ENCODE data around the gene PLPPR2. TPM values are rescaled to one million over a fixed set of nuclear protein-coding genes. Genes with fewer than 3 reads are reported as not detected.

PLPPR2 gene
- total RNA-seq, 2 experiments from 2014 or later: 8.2 TPM

- Histone ChIP-seq H3K4me1 (ENCODE audit: insufficient read depth, low read length) (peaks cover 18% of the 10 kb centered on the region), H3K27ac (ENCODE audit: low read depth in 1 of 2, low read length in 2 of 2) (no peak overlapping the region), H3K9me3 (ENCODE audit: control insufficient read depth in 1 of 2, insufficient read depth in 1 of 2, low read length in 2 of 2) (no peaks in the 10 kb centered on the region), H3K4me3 (ENCODE audit: low read length) (no peak overlapping the region), H3K36me3 (ENCODE audit: insufficient read depth, low read length) (no peaks in the 10 kb centered on the region), H3K27me3 (ENCODE audit: control insufficient read depth in 1 of 2, insufficient read depth in 2 of 2, low read length in 2 of 2) (peaks cover 0 to 2% of the 10 kb centered on the region in 2 experiments)
- Mint-ChIP-seq H3K27ac (no peak overlapping the region), H3K9me3 (no peaks in the 10 kb centered on the region), H3K4me1 (ENCODE audit: low read depth) (peaks cover 13% of the 10 kb centered on the region), H3K27me3 (peaks cover 5% of the 10 kb centered on the region), H3K36me3 (ENCODE audit: low read depth) (peaks cover 4% of the 10 kb centered on the region), H3K4me3 (no peak overlapping the region)
- intact Hi-C loops (cut with DNase I, micrococcal nuclease): no loop called here
- ChIA-PET CTCF (no interaction called here), POLR2A (interaction anchor here (0.7 to 2.3 kb wide), 2 partner anchors 15 to 57 kb away, joined by 3 to 8 read pairs; partner anchors contain the start of gene RAB3D)
- peak in 7 of 14 experiments; percentile 7 to 71 (median 40) for DNase-seq
- TF ChIP-seq, protein P1, sequence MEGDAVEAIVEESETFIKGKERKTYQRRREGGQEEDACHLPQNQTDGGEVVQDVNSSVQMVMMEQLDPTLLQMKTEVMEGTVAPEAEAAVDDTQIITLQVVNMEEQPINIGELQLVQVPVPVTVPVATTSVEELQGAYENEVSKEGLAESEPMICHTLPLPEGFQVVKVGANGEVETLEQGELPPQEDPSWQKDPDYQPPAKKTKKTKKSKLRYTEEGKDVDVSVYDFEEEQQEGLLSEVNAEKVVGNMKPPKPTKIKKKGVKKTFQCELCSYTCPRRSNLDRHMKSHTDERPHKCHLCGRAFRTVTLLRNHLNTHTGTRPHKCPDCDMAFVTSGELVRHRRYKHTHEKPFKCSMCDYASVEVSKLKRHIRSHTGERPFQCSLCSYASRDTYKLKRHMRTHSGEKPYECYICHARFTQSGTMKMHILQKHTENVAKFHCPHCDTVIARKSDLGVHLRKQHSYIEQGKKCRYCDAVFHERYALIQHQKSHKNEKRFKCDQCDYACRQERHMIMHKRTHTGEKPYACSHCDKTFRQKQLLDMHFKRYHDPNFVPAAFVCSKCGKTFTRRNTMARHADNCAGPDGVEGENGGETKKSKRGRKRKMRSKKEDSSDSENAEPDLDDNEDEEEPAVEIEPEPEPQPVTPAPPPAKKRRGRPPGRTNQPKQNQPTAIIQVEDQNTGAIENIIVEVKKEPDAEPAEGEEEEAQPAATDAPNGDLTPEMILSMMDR (IDR thresholded peaks at IDR 0.05): no peak
- peak; percentile 54 for ATAC-seq (ENCODE audit: poor library complexity)
Measured at GRCh38 chr19:11324079-11324661, 31.1 kb upstream of the PLPPR2 start.

GRCh38 chr19:11324748-11325389 is 30.4 kb upstream of the PLPPR2 start:
- ATAC-seq (ENCODE audit: poor library complexity) (no peak), DNase-seq (no peak)
- H3K27ac ChIP-seq (ENCODE audit: low read depth in 1 of 2, low read length in 2 of 2): no peak overlapping the region
- peaks cover 4% of the 10 kb centered on the region for H3K36me3 Mint-ChIP-seq (ENCODE audit: low read depth)
- no peaks in the 10 kb centered on the region for H3K9me3 ChIP-seq (ENCODE audit: control insufficient read depth in 1 of 2, insufficient read depth in 1 of 2, low read length in 2 of 2)
- TF ChIP-seq, protein P1 (IDR thresholded peaks at IDR 0.05): no peak
- intact Hi-C loops (cut with DNase I, micrococcal nuclease): no loop called here
- H3K4me1 Mint-ChIP-seq (ENCODE audit: low read depth): peaks cover 13% of the 10 kb centered on the region
- no peaks in the 10 kb centered on the region for H3K9me3 Mint-ChIP-seq
- POLR2A ChIA-PET: interaction anchor here (2.3 kb wide), 1 partner anchor 14 kb away, joined by 8 read pairs; the partner anchor contains the start of gene RAB3D
- no peaks in the 10 kb centered on the region for H3K36me3 ChIP-seq (ENCODE audit: insufficient read depth, low read length)
- CTCF ChIA-PET: interaction anchor here (1.2 kb wide), 1 partner anchor 31 kb away, joined by 3 read pairs; no protein-coding TSS in a partner anchor
- H3K27me3 Mint-ChIP-seq: peaks cover 5% of the 10 kb centered on the region
- no peak overlapping the region for H3K4me3 Mint-ChIP-seq
- H3K27ac Mint-ChIP-seq: no peak overlapping the region
- H3K4me1 ChIP-seq (ENCODE audit: insufficient read depth, low read length): peaks cover 18% of the 10 kb centered on the region
- H3K27me3 ChIP-seq (ENCODE audit: control insufficient read depth in 1 of 2, insufficient read depth in 2 of 2, low read length in 2 of 2): peaks cover 0 to 2% of the 10 kb centered on the region in 2 experiments
- no peak overlapping the region for H3K4me3 ChIP-seq (ENCODE audit: low read length)

DNA sequence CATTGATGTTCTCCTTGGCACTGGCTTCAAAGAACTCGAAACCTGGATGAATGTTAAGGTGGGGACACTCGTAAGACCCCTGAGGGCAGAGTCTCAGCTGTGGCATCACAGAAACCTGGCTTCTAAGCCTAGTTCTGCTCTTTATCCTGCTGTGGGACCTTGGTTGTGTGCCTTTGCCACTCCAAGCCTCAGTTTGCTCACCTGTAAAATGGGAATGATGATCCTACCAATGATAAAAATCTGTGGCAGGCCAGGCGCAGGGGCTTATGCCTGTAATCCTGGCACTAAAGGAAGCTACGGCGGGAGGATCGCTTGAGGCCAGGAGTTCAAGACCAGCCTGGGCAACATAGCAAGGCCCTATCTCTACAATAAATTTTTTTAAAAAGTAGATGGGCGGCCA is 29.7 kb upstream of the PLPPR2 start:
- DNase-seq (no peak), ATAC-seq (ENCODE audit: poor library complexity) (no peak)
- ChIA-PET POLR2A (no interaction called here), CTCF (interaction anchor here (1.2 kb wide), 1 partner anchor 32 kb away, joined by 3 read pairs; no protein-coding TSS in a partner anchor)
- Mint-ChIP-seq H3K27me3 (peaks cover 3% of the 10 kb centered on the region), H3K9me3 (no peaks in the 10 kb centered on the region), H3K4me3 (no peak overlapping the region), H3K36me3 (ENCODE audit: low read depth) (peaks cover 4% of the 10 kb centered on the region), H3K4me1 (ENCODE audit: low read depth) (peaks cover 13% of the 10 kb centered on the region), H3K27ac (no peak overlapping the region)
- peaks cover 2% of the 10 kb centered on the region for H3K36me3 ChIP-seq (ENCODE audit: insufficient read depth, low read length)
- no peak overlapping the region for H3K27ac ChIP-seq (ENCODE audit: low read depth in 1 of 2, low read length in 2 of 2)
- intact Hi-C loops (cut with DNase I, micrococcal nuclease): no loop called here
- peaks cover 18% of the 10 kb centered on the region for H3K4me1 ChIP-seq (ENCODE audit: insufficient read depth, low read length)
- TF ChIP-seq, protein P1 (IDR thresholded peaks at IDR 0.05): no peak
- no peaks in the 10 kb centered on the region for H3K9me3 ChIP-seq (ENCODE audit: control insufficient read depth in 1 of 2, insufficient read depth in 1 of 2, low read length in 2 of 2)
- H3K4me3 ChIP-seq (ENCODE audit: low read length): no peak overlapping the region
- no peaks in the 10 kb centered on the region for H3K27me3 ChIP-seq (ENCODE audit: control insufficient read depth in 1 of 2, insufficient read depth in 2 of 2, low read length in 2 of 2)
